ENCODE measurements around the gene PPP2R2B.
A peak's percentile ranks its signal among the peaks of the same experiment; 100 is the strongest.

PPP2R2B gene

GRCh38 chr5:146548781-146549449 lies 329.6 kb downstream of the PPP2R2B start:
- DNase-seq (ENCODE audit: low read depth) = no peak

GRCh38 chr5:146544232-146544631 lies 334.3 kb downstream of the PPP2R2B start:
- no peak for DNase-seq (ENCODE audit: low read depth)

- no peak for DNase-seq (ENCODE audit: low read depth)
Measured at GRCh38 chr5:146541958-146542849, 336.4 kb downstream of the PPP2R2B start.

DNA sequence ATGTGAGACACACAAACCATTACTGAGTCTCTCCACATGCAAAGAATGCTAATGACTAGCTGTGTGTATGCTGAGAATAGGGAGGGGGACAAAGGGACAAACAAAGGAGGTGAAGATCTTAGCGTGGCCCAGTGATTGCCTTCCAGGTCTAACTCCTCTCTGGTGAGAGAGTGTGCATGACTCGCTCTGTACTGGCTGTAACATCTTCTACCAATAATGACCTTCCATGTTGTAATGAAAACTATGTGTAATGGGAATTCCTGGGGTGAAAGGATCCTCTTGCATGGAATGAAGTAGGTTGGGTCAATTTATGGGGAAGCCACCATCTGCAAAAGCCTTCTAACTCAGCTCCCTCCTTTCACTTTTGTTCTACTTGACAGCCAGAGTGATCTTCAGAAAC lies 338.1 kb downstream of the PPP2R2B start:
- DNase-seq (ENCODE audit: low read depth) = no peak

- no peak for DNase-seq (ENCODE audit: low read depth)
Measured at GRCh38 chr5:146539973-146540372, 338.6 kb downstream of the PPP2R2B start.

- no peak for DNase-seq (ENCODE audit: low read depth)
Measured at GRCh38 chr5:146538432-146538831, 340.1 kb downstream of the PPP2R2B start.

DNA sequence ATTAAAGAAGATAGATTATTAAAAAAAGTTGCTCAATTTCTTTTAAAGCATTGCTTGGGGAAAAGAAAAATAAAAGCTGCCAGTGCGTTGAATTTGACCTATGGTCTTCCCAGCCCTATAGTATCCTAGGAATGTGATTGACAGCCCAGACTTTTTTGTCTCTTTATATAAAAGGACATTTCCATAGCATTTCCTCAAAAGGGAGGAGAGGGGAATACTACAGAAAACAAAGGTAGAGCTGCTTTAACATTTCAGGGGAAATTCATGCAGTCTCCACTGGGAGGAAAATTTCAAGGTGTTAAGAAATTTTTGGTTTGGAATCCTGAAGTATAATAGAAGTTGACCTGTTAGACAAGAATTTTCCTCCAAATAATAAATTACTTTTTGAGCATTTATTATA lies 344.7 kb downstream of the PPP2R2B start:
- DNase-seq (ENCODE audit: low read depth) = no peak

DNA sequence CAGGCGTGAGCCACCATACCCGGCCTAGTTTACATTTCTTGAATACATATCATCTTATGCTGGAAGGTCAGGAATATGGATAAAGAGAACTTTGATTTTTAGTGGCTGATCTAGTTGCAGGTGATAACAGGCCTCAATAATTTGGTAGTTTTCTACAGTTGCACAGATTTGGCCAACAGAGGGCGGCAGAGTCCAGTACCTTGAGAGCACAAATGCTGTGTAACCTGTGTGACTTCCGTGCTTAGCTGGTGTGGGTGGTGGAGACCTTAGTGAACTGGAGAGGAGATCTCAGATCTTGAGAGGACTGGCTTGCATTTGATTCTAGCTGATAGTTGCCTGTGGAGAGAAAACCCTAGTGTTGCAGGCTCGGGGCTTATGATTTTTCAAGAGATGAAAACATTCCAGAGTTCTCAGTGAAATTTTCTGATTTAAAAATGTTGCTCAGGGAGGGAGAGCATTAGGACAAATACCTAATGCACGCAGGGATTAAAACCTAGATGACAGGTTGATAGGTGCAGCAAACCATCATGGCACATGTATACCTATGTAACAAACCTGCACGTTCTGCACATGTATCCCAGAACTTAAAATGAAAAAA lies 345.2 kb downstream of the PPP2R2B start:
- peak; percentile 23 for DNase-seq (ENCODE audit: low read depth)
